Bronchial epithelial cell (primary cell): Measurements from ENCODE around the gene FGF19. TPM values are rescaled to one million over a fixed set of nuclear protein-coding genes. Genes with fewer than 3 reads are reported as not detected.

Experiments used
- DNase-seq: peaks from one replicate; pipeline ENCODE4 v3.0.0-alpha.2; 2010; ENCODE audit warnings: low read depth
- FAIRE-seq: peaks from 2 replicates; lab custom pipeline; 2011; peaks lifted over from hg19 to GRCh38; lab: Jason Lieb, UNC
- H3K27me3 ChIP-seq: 2 replicates; pipeline ENCODE4 v1.5.1; 2011; ENCODE audit warnings: low read length; ENCODE audit not compliant: control insufficient read depth, insufficient read depth
- H3K36me3 ChIP-seq: 2 replicates; pipeline ENCODE4 v1.5.1; 2011; ENCODE audit warnings: low read length; ENCODE audit not compliant: control insufficient read depth, insufficient read depth
- H3K4me3 ChIP-seq: 2 replicates; pipeline ENCODE4 v1.5.1; 2011; ENCODE audit warnings: mild to moderate bottlenecking, low read depth, low read length, control low read depth
- CTCF ChIP-seq: IDR thresholded peaks from 2 replicates; pipeline ENCODE4 v1.5.1; 2011; ENCODE audit warnings: mild to moderate bottlenecking, moderate library complexity, low read length, control low read depth, inconsistent platforms; ENCODE audit not compliant: insufficient read depth, severe bottlenecking
- total RNA-seq: library from RNA; depleted of rRNA; stranded (reverse); fragments of >200 nt; gene quantifications from 2 replicates; pipeline ENCODE4 v1.2.1, GENCODE V29; 2014

The FGF19 gene
- total RNA-seq, 1 donor from 2014 or later = not detected

- Histone ChIP-seq H3K27me3 (no peaks in the 10 kb centered on the region), H3K36me3 (peaks cover 34% of the 10 kb centered on the region), H3K4me3 (no peak overlapping the region)
- no peak for TF ChIP-seq CTCF
- FAIRE-seq (no peak), DNase-seq (no peak)
These were observed 51.8 kb downstream of the FGF19 start for GRCh38 chr11:69651834-69652620.

GRCh38 chr11:69650832-69651344, 52.9 kb downstream of the FGF19 start:
- FAIRE-seq (no peak), DNase-seq (no peak)
- no peaks in the 10 kb centered on the region for H3K27me3 ChIP-seq
- TF ChIP-seq CTCF = no peak
- peaks cover 37% of the 10 kb centered on the region for H3K36me3 ChIP-seq
- H3K4me3 ChIP-seq = no peak overlapping the region

- Histone ChIP-seq H3K36me3 (peaks cover 40% of the 10 kb centered on the region), H3K4me3 (no peak overlapping the region), H3K27me3 (no peaks in the 10 kb centered on the region)
- FAIRE-seq (no peak), DNase-seq (no peak)
- no peak for TF ChIP-seq CTCF
These were observed 53.6 kb downstream of the FGF19 start for GRCh38 chr11:69650081-69650831.

GRCh38 chr11:69649576-69649900, 54.3 kb downstream of the FGF19 start:
- DNase-seq = no peak
- H3K27me3 ChIP-seq = no peaks in the 10 kb centered on the region
- FAIRE-seq = no peak
- no peak overlapping the region for H3K4me3 ChIP-seq
- no peak for TF ChIP-seq CTCF
- H3K36me3 ChIP-seq = peaks cover 43% of the 10 kb centered on the region

GRCh38 chr11:69648679-69649575, 54.9 kb downstream of the FGF19 start:
- DNase-seq = no peak
- peaks cover 46% of the 10 kb centered on the region for H3K36me3 ChIP-seq
- no peak for FAIRE-seq

More at GRCh38 chr11:69648679-69649575, 54.9 kb downstream of the FGF19 start:
- Histone ChIP-seq H3K27me3 (no peaks in the 10 kb centered on the region), H3K4me3 (no peak overlapping the region)
- TF ChIP-seq CTCF = no peak

Other genes with a start within 250 kb of the FGF19 start
- not detected in 2 replicates for gene LINC01488, start 222.4 kb downstream of the FGF19 start, total RNA-seq
- 83.8 and 198 TPM in 2 replicates for gene CCND1, start 62.9 kb downstream of the FGF19 start, total RNA-seq
- 18.2 and 22.7 TPM in 2 replicates for gene LTO1, start 28.7 kb downstream of the FGF19 start, total RNA-seq
- not detected in 2 replicates for gene FGF4, start 71.3 kb upstream of the FGF19 start, total RNA-seq
- not detected in 2 replicates for gene FGF3, start 115.4 kb upstream of the FGF19 start, total RNA-seq